22Rv1 (cell line): ENCODE results near the gene MAGEF1.

Source experiments
- ZFX ChIP-seq: fragments of 450-650 bp; IDR thresholded peaks from 2 replicates; pipeline ENCODE4 v1.6.1; 2017; ENCODE audit warnings: antibody characterized with exemption, borderline replicate concordance
- TF ChIP-seq, protein P1 (sequence below): fragments of 450-650 bp; IDR thresholded peaks from 2 replicates; pipeline ENCODE4 v1.5.1; 2017; ENCODE audit warnings: mild to moderate bottlenecking

DNA sequence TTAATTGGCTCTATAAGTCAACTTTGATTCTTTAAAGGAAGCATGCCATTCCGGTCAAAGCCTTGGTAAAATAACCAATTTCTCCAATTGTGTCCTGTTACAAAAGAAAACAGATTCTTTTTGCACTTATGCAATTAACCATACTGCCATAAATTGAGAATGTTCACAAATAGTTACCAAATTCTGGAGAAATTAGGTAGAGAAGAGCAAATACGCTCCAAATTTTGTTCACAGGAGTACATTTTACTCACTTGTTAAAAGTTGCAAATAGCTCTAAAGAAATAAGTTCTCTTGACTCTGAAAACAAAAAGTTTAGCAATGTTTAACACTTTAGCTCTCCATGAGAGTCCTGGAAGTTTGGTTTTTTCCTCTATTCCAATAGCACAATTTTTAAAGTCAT, 11.1 kb downstream of the MAGEF1 start:
- TF ChIP-seq, protein P1, sequence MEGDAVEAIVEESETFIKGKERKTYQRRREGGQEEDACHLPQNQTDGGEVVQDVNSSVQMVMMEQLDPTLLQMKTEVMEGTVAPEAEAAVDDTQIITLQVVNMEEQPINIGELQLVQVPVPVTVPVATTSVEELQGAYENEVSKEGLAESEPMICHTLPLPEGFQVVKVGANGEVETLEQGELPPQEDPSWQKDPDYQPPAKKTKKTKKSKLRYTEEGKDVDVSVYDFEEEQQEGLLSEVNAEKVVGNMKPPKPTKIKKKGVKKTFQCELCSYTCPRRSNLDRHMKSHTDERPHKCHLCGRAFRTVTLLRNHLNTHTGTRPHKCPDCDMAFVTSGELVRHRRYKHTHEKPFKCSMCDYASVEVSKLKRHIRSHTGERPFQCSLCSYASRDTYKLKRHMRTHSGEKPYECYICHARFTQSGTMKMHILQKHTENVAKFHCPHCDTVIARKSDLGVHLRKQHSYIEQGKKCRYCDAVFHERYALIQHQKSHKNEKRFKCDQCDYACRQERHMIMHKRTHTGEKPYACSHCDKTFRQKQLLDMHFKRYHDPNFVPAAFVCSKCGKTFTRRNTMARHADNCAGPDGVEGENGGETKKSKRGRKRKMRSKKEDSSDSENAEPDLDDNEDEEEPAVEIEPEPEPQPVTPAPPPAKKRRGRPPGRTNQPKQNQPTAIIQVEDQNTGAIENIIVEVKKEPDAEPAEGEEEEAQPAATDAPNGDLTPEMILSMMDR = no peak
- no peak for TF ChIP-seq ZFX
